Bronchial epithelial cell (primary cell): Measurements from ENCODE around the gene GSTO2. TPM values are rescaled to one million over a fixed set of nuclear protein-coding genes. Genes with fewer than 3 reads are reported as not detected.

Experiments
- DNase-seq: peaks from one replicate; pipeline ENCODE4 v3.0.0-alpha.2; 2010; ENCODE audit warnings: low read depth
- FAIRE-seq: peaks from 2 replicates; lab custom pipeline; 2011; peaks lifted over from hg19 to GRCh38; lab: Jason Lieb, UNC
- H3K27me3 ChIP-seq: 2 replicates; pipeline ENCODE4 v1.5.1; 2011; ENCODE audit warnings: low read length; ENCODE audit not compliant: control insufficient read depth, insufficient read depth
- H3K36me3 ChIP-seq: 2 replicates; pipeline ENCODE4 v1.5.1; 2011; ENCODE audit warnings: low read length; ENCODE audit not compliant: control insufficient read depth, insufficient read depth
- H3K4me3 ChIP-seq: 2 replicates; pipeline ENCODE4 v1.5.1; 2011; ENCODE audit warnings: mild to moderate bottlenecking, low read depth, low read length, control low read depth
- total RNA-seq: library from RNA; depleted of rRNA; stranded (reverse); fragments of >200 nt; gene quantifications from 2 replicates; pipeline ENCODE4 v1.2.1, GENCODE V29; 2014
- TF ChIP-seq, protein P1 (sequence below): IDR thresholded peaks from 2 replicates; pipeline ENCODE4 v1.5.1; 2011; ENCODE audit warnings: mild to moderate bottlenecking, moderate library complexity, low read length, control low read depth, inconsistent platforms; ENCODE audit not compliant: insufficient read depth, severe bottlenecking

Gene GSTO2
- total RNA-seq, 1 donor from 2014 or later, result 24.7 TPM

DNA sequence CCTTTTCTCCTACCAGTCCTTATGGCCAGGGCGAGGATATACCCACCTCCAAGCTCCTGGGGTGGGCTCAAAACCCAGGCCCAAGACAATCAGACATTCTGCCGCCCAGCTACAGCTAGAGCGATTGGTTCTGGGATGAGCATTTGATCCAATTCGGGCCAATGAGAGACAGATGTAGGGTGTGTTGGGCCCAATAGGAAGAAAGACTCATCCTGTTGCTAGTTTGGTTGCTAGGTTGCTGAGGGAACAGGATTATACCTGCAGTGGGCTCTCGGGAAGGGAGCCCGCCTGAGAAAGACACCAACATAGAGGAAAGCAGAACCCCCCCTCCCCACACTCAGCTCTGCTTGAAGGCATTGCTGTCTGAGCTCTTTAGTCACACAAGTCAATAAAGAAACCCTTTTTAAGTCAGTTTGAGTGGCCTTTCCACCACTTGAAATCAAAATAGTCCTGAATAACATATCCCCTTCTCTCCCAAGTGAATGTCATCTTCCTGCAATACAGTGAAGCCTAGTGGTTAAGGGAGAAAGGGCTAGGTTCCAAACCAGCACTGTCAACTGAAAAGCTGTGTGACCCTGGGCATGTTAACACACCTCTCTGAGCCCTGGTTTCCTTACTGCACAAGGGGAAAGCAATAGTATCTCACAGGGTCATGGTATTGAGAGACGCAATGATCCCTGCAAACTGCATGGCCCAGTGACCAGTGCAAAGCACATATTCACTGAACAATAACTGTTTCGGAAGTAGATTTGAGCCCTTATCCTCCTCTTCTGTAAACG lies 47.5 kb downstream of the GSTO2 start:
- H3K27me3 ChIP-seq, result no peaks in the 10 kb centered on the region
- no peak overlapping the region for H3K4me3 ChIP-seq
- H3K36me3 ChIP-seq, result peaks cover 25% of the 10 kb centered on the region
- TF ChIP-seq, protein P1, sequence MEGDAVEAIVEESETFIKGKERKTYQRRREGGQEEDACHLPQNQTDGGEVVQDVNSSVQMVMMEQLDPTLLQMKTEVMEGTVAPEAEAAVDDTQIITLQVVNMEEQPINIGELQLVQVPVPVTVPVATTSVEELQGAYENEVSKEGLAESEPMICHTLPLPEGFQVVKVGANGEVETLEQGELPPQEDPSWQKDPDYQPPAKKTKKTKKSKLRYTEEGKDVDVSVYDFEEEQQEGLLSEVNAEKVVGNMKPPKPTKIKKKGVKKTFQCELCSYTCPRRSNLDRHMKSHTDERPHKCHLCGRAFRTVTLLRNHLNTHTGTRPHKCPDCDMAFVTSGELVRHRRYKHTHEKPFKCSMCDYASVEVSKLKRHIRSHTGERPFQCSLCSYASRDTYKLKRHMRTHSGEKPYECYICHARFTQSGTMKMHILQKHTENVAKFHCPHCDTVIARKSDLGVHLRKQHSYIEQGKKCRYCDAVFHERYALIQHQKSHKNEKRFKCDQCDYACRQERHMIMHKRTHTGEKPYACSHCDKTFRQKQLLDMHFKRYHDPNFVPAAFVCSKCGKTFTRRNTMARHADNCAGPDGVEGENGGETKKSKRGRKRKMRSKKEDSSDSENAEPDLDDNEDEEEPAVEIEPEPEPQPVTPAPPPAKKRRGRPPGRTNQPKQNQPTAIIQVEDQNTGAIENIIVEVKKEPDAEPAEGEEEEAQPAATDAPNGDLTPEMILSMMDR, result no peak
- DNase-seq (no peak), FAIRE-seq (no peak)

DNA sequence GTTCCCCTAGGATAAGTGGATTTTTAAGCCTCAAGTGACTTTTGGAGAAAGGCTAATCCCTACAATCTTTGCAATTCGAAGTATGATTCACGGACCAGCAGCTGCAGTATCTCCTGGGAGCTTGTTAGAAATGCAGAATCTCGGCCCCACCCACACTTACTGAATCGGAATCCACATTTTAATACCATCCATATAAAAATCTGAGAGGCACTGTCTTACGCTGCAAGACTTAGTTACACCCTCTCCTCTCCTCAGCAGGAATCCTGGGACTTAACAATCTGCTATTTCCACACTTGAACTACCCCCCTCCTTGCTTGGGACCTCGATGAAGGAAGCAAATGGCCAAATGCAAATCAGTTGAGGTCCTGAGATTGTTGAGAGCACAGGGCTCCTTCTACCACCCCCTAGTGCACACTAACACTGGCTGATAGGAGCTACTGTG lies 48.3 kb downstream of the GSTO2 start:
- H3K4me3 ChIP-seq, result no peak overlapping the region
- TF ChIP-seq, protein P1, result no peak
- peaks cover 26% of the 10 kb centered on the region for H3K36me3 ChIP-seq
- no peak for FAIRE-seq
- no peak for DNase-seq
- H3K27me3 ChIP-seq, result no peaks in the 10 kb centered on the region

DNA sequence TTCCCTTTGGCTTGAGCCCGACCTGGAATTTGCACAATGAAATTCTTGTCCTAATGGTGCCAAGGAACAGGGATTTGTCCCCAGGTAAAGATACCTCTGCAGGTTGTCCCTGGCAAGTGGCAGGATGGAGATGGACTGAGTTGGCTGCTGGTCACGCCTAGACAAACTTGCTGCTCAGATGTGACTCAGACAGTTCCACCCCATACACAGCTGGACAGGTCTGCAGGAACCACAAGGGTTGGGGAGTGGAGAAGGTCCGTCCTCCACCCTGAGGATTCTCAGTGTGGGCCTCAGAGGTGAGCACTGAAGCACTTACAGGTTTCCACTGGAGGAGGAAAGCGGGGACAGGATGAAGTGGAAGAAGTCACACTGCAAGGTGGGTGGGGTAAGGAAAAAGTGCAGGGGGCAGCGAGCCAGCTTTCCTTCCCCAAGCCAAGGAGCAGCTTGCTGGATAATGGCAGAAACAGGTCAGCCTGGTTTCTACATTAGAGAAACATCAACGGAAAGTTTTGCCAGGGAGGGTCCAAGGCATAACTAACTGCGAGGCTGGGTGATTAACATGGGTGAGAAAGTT lies 48.8 kb downstream of the GSTO2 start:
- DNase-seq (peak; percentile 60), FAIRE-seq (peak; percentile 75)
- TF ChIP-seq, protein P1, result no peak
- Histone ChIP-seq H3K36me3 (peaks cover 25% of the 10 kb centered on the region), H3K4me3 (no peak overlapping the region), H3K27me3 (no peaks in the 10 kb centered on the region)

DNA sequence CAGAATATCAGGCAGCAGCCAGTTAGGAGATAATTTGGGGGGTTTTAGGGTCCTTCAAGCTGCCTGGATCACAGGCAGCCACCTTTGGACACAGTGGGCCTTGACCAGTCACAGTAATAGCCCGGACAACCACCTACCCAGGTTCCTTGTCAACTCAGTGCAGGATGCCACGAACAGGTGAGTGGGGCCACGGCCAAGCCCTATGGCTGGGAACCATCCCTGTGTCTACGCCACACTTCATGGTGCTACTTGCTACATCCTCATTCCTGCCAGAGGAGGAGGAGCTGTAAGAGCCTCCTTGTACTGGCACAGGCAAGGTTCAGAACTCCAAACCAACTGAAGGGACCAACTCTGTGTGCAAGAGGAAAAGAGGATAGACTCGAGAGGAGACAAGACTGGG lies 49.3 kb downstream of the GSTO2 start:
- DNase-seq, result no peak

DNA sequence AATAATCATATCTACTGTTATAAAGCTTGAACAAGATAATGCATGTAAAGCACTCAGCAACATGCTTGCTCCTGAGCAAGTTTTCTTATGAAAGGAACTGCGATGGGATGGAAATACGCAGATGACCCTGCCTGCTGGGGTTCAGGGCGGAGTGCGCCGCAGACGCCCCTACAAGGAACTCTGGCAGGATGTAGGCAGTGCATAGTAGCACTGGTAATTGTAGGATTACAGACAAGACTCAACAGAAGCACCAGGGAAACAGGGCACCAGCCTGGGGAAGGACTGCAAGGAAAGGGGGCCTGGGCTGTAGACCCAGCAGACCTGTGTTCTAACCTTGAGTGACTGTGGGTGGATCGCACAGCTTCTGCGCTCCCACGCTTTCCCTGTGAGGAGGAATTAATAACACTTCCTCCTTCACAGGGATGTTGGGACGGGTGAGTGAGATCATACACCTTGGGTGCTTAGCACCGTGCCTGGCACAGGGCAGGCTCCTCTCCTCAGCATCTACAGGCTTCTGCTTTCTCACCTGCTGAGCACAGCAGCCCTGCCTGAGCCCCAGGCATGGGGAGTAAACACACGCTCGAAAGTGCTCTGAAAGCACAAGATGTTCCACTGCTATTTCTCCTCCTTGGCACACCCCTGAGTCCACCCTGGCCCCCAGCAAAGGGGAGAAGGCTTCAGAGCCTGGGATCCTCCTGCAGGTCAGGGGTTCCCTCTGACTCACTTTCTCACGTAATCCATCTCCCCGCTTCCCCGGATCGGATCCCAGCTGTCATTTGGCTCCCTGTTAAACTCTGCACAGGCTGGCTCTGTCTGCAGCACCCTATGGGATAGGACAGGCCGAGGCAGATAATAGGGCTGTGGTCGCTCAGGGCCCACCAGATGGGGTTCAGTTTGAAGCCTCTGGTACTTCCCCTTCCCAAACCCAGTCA lies 50.1 kb downstream of the GSTO2 start:
- peak; percentile 33 for DNase-seq

More for the DNA sequence above, 49.3 kb downstream of the GSTO2 start:
- FAIRE-seq, result no peak
- TF ChIP-seq, protein P1, result no peak
- Histone ChIP-seq H3K4me3 (no peak overlapping the region), H3K36me3 (peaks cover 19% of the 10 kb centered on the region), H3K27me3 (no peaks in the 10 kb centered on the region)

More for the DNA sequence above, 50.1 kb downstream of the GSTO2 start:
- TF ChIP-seq, protein P1, result no peak
- H3K36me3 ChIP-seq, result peaks cover 14% of the 10 kb centered on the region
- H3K4me3 ChIP-seq, result no peak overlapping the region
- H3K27me3 ChIP-seq, result no peaks in the 10 kb centered on the region
- FAIRE-seq, result peak; percentile 95
